B cell (primary cell): ENCODE data around the gene TCEA3.

ENCODE experiments used
- EZH2 ChIP-seq: IDR thresholded peaks from 2 replicates; pipeline ENCODE4 v1.6.1; 2012; ENCODE audit warnings: borderline replicate concordance, low read depth, mild to moderate bottlenecking, moderate library complexity, low read length; ENCODE audit not compliant: insufficient read depth, poor library complexity, severe bottlenecking
- TF ChIP-seq, protein P1 (sequence below): fragments of 200-600 bp; IDR thresholded peaks from one replicate; pipeline ENCODE4 v1.8.0; 2022; ENCODE audit warnings: antibody characterized with exemption, mild to moderate bottlenecking

DNA sequence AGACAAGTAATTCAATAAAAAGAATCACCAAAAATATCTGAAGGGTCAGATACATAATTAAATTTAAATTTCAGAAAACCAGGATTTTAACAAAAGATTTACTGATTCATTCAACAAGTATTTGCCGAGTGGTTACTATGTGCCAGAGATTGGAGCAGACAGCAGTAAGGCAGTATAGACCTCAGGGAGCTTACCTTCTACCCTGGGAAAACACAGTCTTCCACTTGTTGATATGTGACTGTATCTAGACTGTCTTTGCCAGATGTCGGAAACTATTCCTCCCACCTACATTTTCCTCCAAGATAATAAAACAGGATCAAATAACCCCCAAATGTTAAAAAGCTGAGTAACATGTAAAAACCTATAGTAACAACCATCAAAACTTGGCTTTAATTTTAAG is 86.7 kb downstream of the TCEA3 start:
- TF ChIP-seq, protein P1, sequence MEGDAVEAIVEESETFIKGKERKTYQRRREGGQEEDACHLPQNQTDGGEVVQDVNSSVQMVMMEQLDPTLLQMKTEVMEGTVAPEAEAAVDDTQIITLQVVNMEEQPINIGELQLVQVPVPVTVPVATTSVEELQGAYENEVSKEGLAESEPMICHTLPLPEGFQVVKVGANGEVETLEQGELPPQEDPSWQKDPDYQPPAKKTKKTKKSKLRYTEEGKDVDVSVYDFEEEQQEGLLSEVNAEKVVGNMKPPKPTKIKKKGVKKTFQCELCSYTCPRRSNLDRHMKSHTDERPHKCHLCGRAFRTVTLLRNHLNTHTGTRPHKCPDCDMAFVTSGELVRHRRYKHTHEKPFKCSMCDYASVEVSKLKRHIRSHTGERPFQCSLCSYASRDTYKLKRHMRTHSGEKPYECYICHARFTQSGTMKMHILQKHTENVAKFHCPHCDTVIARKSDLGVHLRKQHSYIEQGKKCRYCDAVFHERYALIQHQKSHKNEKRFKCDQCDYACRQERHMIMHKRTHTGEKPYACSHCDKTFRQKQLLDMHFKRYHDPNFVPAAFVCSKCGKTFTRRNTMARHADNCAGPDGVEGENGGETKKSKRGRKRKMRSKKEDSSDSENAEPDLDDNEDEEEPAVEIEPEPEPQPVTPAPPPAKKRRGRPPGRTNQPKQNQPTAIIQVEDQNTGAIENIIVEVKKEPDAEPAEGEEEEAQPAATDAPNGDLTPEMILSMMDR = no peak
- no peak for TF ChIP-seq EZH2
